AG04450 (cell line): ENCODE data around the gene DCST2. TPM values are rescaled to one million over a fixed set of nuclear protein-coding genes. Genes with fewer than 3 reads are reported as not detected.

ENCODE experiments used
- CTCF ChIA-PET: fragments of 300-600, 350-600 bp; formaldehyde crosslinking; extraction: SDS; loops from one replicate; lab custom pipeline; 2022; ENCODE audit warnings: antibody characterized with exemption, inconsistent platforms; lab: Charles Lee
- POLR2A ChIA-PET: fragments of 350-600 bp; formaldehyde crosslinking; extraction: SDS; loops from one replicate; lab custom pipeline; 2021; ENCODE audit warnings: antibody characterized with exemption, inconsistent platforms; lab: Yijun Ruan, JAX
- DNase-seq: peaks from one replicate; pipeline ENCODE4 v3.0.0-alpha.2; 2011; ENCODE audit warnings: low read depth, low spot score
- H3K27ac ChIP-seq: one replicate; pipeline ENCODE4 v1.5.1; 2012; ENCODE audit warnings: low read depth, low read length, control low read depth
- H3K27me3 ChIP-seq: one replicate; pipeline ENCODE4 v1.6.0; 2012; ENCODE audit warnings: low read length; ENCODE audit not compliant: control insufficient read depth, insufficient read depth
- H3K4me3 ChIP-seq: 2 replicates; pipeline ENCODE4 v1.5.1; 2011; ENCODE audit warnings: mild to moderate bottlenecking, low read depth, low read length, control low read depth
- H3K9me3 ChIP-seq: 2 replicates; pipeline ENCODE4 v1.5.1; 2012; ENCODE audit warnings: low read length; ENCODE audit not compliant: control insufficient read depth, insufficient read depth
- polyA plus RNA-seq: library from polyadenylated mRNA; depleted of rRNA; stranded (reverse); fragments of >200 nt; gene quantifications from 2 replicates; pipeline ENCODE4 v1.2.3, GENCODE V29; 2011
- TF ChIP-seq, protein P1 (sequence below): IDR thresholded peaks from 2 replicates; pipeline ENCODE4 v1.5.1; 2011; ENCODE audit warnings: low read depth, low read length, control low read depth, inconsistent platforms

DCST2 gene
- polyA plus RNA-seq, 1 experiment, result 0.07 TPM

DNA sequence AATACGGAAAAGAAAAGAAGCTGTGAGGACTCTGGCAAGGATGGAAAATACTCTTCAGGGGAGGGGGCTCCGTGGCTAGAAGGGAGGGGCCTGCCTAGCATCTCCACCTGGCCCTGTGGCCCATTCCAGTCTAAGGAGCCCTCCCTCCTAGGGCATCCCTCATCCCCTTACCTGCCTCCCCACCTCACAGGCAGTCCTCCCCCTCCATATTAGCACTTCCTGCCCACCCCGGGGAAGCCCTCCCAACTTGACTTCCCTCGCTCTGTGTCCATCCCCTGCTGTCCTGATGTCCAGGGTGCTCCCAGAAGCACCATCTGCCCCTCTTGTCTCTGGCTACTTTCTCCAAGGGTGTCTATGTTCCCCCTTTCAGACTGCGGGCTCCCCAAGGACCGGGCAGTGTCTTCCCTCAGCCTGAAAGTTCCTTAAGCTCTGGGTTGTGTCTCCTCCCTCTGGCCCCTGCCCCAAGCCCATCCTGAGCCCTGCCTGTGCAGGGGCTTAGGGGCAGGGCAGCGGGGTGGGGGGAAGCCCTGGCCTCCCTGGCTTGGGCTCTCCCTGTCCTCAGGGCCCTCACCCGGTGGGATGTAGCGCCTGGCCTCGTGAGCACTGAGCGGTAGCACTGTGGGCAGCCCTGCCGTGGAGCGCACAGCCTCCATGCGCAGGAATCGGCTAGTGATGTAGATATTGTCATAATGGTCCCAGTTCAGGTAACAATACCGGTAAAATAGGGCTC is 3.9 kb downstream of the DCST2 start:
- H3K27me3 ChIP-seq, result peaks cover 21% of the 10 kb centered on the region
- TF ChIP-seq, protein P1, sequence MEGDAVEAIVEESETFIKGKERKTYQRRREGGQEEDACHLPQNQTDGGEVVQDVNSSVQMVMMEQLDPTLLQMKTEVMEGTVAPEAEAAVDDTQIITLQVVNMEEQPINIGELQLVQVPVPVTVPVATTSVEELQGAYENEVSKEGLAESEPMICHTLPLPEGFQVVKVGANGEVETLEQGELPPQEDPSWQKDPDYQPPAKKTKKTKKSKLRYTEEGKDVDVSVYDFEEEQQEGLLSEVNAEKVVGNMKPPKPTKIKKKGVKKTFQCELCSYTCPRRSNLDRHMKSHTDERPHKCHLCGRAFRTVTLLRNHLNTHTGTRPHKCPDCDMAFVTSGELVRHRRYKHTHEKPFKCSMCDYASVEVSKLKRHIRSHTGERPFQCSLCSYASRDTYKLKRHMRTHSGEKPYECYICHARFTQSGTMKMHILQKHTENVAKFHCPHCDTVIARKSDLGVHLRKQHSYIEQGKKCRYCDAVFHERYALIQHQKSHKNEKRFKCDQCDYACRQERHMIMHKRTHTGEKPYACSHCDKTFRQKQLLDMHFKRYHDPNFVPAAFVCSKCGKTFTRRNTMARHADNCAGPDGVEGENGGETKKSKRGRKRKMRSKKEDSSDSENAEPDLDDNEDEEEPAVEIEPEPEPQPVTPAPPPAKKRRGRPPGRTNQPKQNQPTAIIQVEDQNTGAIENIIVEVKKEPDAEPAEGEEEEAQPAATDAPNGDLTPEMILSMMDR, result no peak
- POLR2A ChIA-PET, result no interaction called here
- CTCF ChIA-PET, result interaction anchor here (1.0 kb wide), 1 partner anchor 56 kb away, joined by 4 read pairs; no protein-coding TSS in a partner anchor
- no peak for DNase-seq
- H3K27ac ChIP-seq, result no peak overlapping the region
- H3K4me3 ChIP-seq, result no peak overlapping the region
- H3K9me3 ChIP-seq, result no peaks in the 10 kb centered on the region

DNA sequence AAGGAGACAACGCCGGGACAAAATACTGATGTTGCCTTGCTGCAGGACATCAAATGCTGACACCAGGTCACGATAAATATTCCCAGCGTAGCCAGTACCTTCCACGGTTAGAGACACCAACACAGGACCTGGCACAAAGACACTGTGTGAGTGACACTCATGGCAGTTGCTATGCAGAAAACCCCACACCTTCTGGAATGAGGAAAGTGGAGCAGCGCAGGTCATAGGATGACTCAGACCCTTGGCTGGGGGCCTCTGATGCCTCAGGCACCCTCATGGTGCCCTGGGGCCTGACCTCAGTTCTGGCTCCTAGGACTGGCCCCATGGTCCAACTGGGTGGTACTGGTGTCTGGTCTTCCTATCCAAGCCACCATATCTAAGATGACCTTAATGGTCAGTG is 7.0 kb downstream of the DCST2 start:
- ChIA-PET CTCF (interaction anchor here (1.6 kb wide), 1 partner anchor 9 kb away, joined by 11 read pairs; no protein-coding TSS in a partner anchor), POLR2A (no interaction called here)
- Histone ChIP-seq H3K27me3 (peaks cover 19% of the 10 kb centered on the region), H3K4me3 (no peak overlapping the region), H3K27ac (no peak overlapping the region), H3K9me3 (no peaks in the 10 kb centered on the region)
- TF ChIP-seq, protein P1, result no peak
- no peak for DNase-seq

- H3K27me3 ChIP-seq, result peaks cover 18% of the 10 kb centered on the region
- DNase-seq, result no peak
- TF ChIP-seq, protein P1, result no peak
- H3K4me3 ChIP-seq, result no peak overlapping the region
- CTCF ChIA-PET, result interaction anchor here (1.6 kb wide), 1 partner anchor 8 kb away, joined by 11 read pairs; no protein-coding TSS in a partner anchor
- no peaks in the 10 kb centered on the region for H3K9me3 ChIP-seq
- no peak overlapping the region for H3K27ac ChIP-seq
- POLR2A ChIA-PET, result no interaction called here
Measured at GRCh38 chr1:155026154-155026553, 7.4 kb downstream of the DCST2 start.

- Histone ChIP-seq H3K27me3 (peaks cover 5% of the 10 kb centered on the region), H3K4me3 (no peak overlapping the region), H3K9me3 (no peaks in the 10 kb centered on the region), H3K27ac (no peak overlapping the region)
- DNase-seq, result no peak
- POLR2A ChIA-PET, result no interaction called here
- CTCF ChIA-PET, result no interaction called here
- TF ChIP-seq, protein P1, result no peak
Measured at GRCh38 chr1:155024315-155024714, 9.3 kb downstream of the DCST2 start.

GRCh38 chr1:155023627-155024026 is 10.0 kb downstream of the DCST2 start:
- no peak overlapping the region for H3K4me3 ChIP-seq
- H3K27ac ChIP-seq, result no peak overlapping the region
- TF ChIP-seq, protein P1, result no peak
- H3K9me3 ChIP-seq, result no peaks in the 10 kb centered on the region
- CTCF ChIA-PET, result interaction anchor here (1.4 kb wide), 1 partner anchor 21 kb away, joined by 6 read pairs; no protein-coding TSS in a partner anchor
- POLR2A ChIA-PET, result no interaction called here
- H3K27me3 ChIP-seq, result peaks cover 5% of the 10 kb centered on the region
- DNase-seq, result no peak
